Fibroblast of villous mesenchyme (primary cell): Measurements from ENCODE around the gene CRAMP1. TPM values are rescaled to one million over a fixed set of nuclear protein-coding genes. Genes with fewer than 3 reads are reported as not detected.

Experiments
- DNase-seq: peaks from one replicate; pipeline ENCODE4 v3.0.0-alpha.2; 2010; ENCODE audit warnings: low read depth
- H3K4me3 ChIP-seq: 2 replicates; pipeline ENCODE4 v1.5.1; 2011; ENCODE audit warnings: low read depth, mild to moderate bottlenecking, low read length
- CTCF ChIP-seq: IDR thresholded peaks from 2 replicates; pipeline ENCODE4 v1.5.1; 2012; ENCODE audit warnings: low read depth, mild to moderate bottlenecking, low read length; ENCODE audit not compliant: insufficient read depth
- total RNA-seq: library from RNA; depleted of rRNA; stranded (reverse); fragments of >200 nt; gene quantifications from 2 replicates; pipeline ENCODE4 v1.2.3, GENCODE V29; 2012

CRAMP1 gene
- total RNA-seq, 1 donor = 10.4 TPM

GRCh38 chr16:1619976-1620375, 7.8 kb downstream of the CRAMP1 start:
- TF ChIP-seq CTCF = no peak
- H3K4me3 ChIP-seq = no peak overlapping the region
- no peak for DNase-seq

- no peak overlapping the region for H3K4me3 ChIP-seq
- DNase-seq = no peak
- no peak for TF ChIP-seq CTCF
These were observed 8.2 kb downstream of the CRAMP1 start for GRCh38 chr16:1620391-1620790.

GRCh38 chr16:1621851-1622250, 9.7 kb downstream of the CRAMP1 start:
- DNase-seq = no peak
- no peak for TF ChIP-seq CTCF
- no peak overlapping the region for H3K4me3 ChIP-seq

- no peak for TF ChIP-seq CTCF
- DNase-seq = no peak
- no peak overlapping the region for H3K4me3 ChIP-seq
These were observed 14.2 kb downstream of the CRAMP1 start for GRCh38 chr16:1626327-1626726.

GRCh38 chr16:1626776-1627175, 14.6 kb downstream of the CRAMP1 start:
- TF ChIP-seq CTCF = no peak
- no peak for DNase-seq
- no peak overlapping the region for H3K4me3 ChIP-seq

GRCh38 chr16:1630450-1631213, 18.5 kb downstream of the CRAMP1 start:
- no peak for DNase-seq
- TF ChIP-seq CTCF = no peak
- no peak overlapping the region for H3K4me3 ChIP-seq

GRCh38 chr16:1631230-1631629, 19.1 kb downstream of the CRAMP1 start:
- TF ChIP-seq CTCF = no peak
- no peak for DNase-seq

More at GRCh38 chr16:1631230-1631629, 19.1 kb downstream of the CRAMP1 start:
- H3K4me3 ChIP-seq = no peak overlapping the region
